ENCODE measurements around the gene TNFSF13.

The TNFSF13 gene

GRCh38 chr17:7551396-7551795 is 7.2 kb upstream of the TNFSF13 start:
- DNase-seq (ENCODE audit: low read depth, low spot score), result no peak

- DNase-seq (ENCODE audit: low read depth, low spot score), result no peak
Measured at GRCh38 chr17:7552621-7553051, 5.9 kb upstream of the TNFSF13 start.

- no peak for DNase-seq (ENCODE audit: low read depth, low spot score)
Measured at GRCh38 chr17:7553356-7553755, 5.2 kb upstream of the TNFSF13 start.

GRCh38 chr17:7555320-7555948 is 3.1 kb upstream of the TNFSF13 start:
- no peak for DNase-seq (ENCODE audit: low read depth, low spot score)

- DNase-seq (ENCODE audit: low read depth, low spot score), result no peak
Measured at GRCh38 chr17:7556627-7557026, 1.9 kb upstream of the TNFSF13 start.

- DNase-seq (ENCODE audit: low read depth, low spot score), result no peak
Measured at GRCh38 chr17:7557147-7557764, 1.3 kb upstream of the TNFSF13 start.

- DNase-seq (ENCODE audit: low read depth, low spot score), result peak; percentile 73
Measured at GRCh38 chr17:7557775-7558543, 591 bp upstream of the TNFSF13 start.

- no peak for DNase-seq (ENCODE audit: low read depth, low spot score)
Measured at GRCh38 chr17:7559320-7560171, 996 bp downstream of the TNFSF13 start.

- peak; percentile 84 for DNase-seq (ENCODE audit: low read depth, low spot score)
Measured at GRCh38 chr17:7560172-7561027, 1.9 kb downstream of the TNFSF13 start.

GRCh38 chr17:7561028-7561575 is 2.6 kb downstream of the TNFSF13 start:
- DNase-seq (ENCODE audit: low read depth, low spot score), result peak; percentile 94

- DNase-seq (ENCODE audit: low read depth, low spot score), result peak; percentile 97
Measured at GRCh38 chr17:7561589-7562207, 3.1 kb downstream of the TNFSF13 start, which contains the start of gene SENP3. TSS of gene SENP3 (plus strand) at chr17:7561919. CDS start at chr17:7563077, 1,158 bp downstream.

GRCh38 chr17:7562208-7562605 is 3.7 kb downstream of the TNFSF13 start:
- DNase-seq (ENCODE audit: low read depth, low spot score), result no peak

- DNase-seq (ENCODE audit: low read depth, low spot score), result no peak
Measured at GRCh38 chr17:7563115-7563869, 4.7 kb downstream of the TNFSF13 start.

GRCh38 chr17:7569571-7569970 is 11.0 kb downstream of the TNFSF13 start:
- DNase-seq (ENCODE audit: low read depth, low spot score), result no peak

- DNase-seq (ENCODE audit: low read depth, low spot score), result no peak
Measured at GRCh38 chr17:7570351-7570750, 11.8 kb downstream of the TNFSF13 start.

GRCh38 chr17:7572338-7572587 is 13.7 kb downstream of the TNFSF13 start:
- DNase-seq (ENCODE audit: low read depth, low spot score), result no peak

- DNase-seq (ENCODE audit: low read depth, low spot score), result peak; percentile 100
Measured at GRCh38 chr17:7572588-7573323, 14.2 kb downstream of the TNFSF13 start.

- DNase-seq (ENCODE audit: low read depth, low spot score), result peak; percentile 96
Measured at GRCh38 chr17:7573324-7574080, 15.0 kb downstream of the TNFSF13 start.
